IMR-90 (cell line): ENCODE results near the gene CD248. TPM values are rescaled to one million over a fixed set of nuclear protein-coding genes. Genes with fewer than 3 reads are reported as not detected.

Experiments
- ATAC-seq: fragments of 200-7000 bp; cut with Tn5 transposase; 2 replicates; pipeline ENCODE4 v1.9.1; 2020; ENCODE audit warnings: low read depth, mild to moderate bottlenecking, moderate library complexity
- BruUV-seq: library from RNA; stranded (reverse); fragments of 400-500 nt; replicated peaks from 2 replicates; lab custom pipeline; 2021; lab: Mats Ljungman, UMichigan
- CTCF ChIA-PET: fragments of 300-600 bp; formaldehyde crosslinking; extraction: SDS; loops from one replicate; lab custom pipeline; 2021; ENCODE audit warnings: antibody characterized with exemption; lab: Yijun Ruan, JAX
- POLR2A ChIA-PET: fragments of 300-600 bp; sonication (Branson Sonifier 250); formaldehyde crosslinking; loops from one replicate; lab custom pipeline; 2022; ENCODE audit warnings: antibody characterized with exemption; ENCODE audit not compliant: unreplicated experiment; lab: Charles Lee
- DNase-seq: peaks from one replicate; pipeline ENCODE4 v3.0.0; 2013
- H2AFZ ChIP-seq: replicated peaks from 2 replicates; pipeline ENCODE3; 2013; ENCODE audit warnings: low read length, mild to moderate bottlenecking; ENCODE audit not compliant: poor library complexity
- H2AK5ac ChIP-seq: 2 replicates; pipeline ENCODE4 v1.6.1; 2013; ENCODE audit warnings: low read depth, low read length, inconsistent platforms
- H2AK9ac ChIP-seq: replicated peaks from 2 replicates; pipeline ENCODE3; 2013; ENCODE audit warnings: mild to moderate bottlenecking, low read depth, low read length, moderate library complexity; ENCODE audit not compliant: poor library complexity
- H2BK120ac ChIP-seq: 2 replicates; pipeline ENCODE4 v1.6.1; 2013; ENCODE audit warnings: low read depth, low read length, inconsistent platforms
- H2BK15ac ChIP-seq: 3 replicates; pipeline ENCODE4 v1.6.1; 2013; ENCODE audit warnings: low read depth, low read length, inconsistent platforms
- H2BK20ac ChIP-seq: 2 replicates; pipeline ENCODE4 v1.6.1; 2013; ENCODE audit warnings: low read depth, mild to moderate bottlenecking, inconsistent platforms, low read length, moderate library complexity
- H2BK5ac ChIP-seq: 2 replicates; pipeline ENCODE4 v1.6.1; 2013; ENCODE audit warnings: mild to moderate bottlenecking, low read depth, low read length, inconsistent platforms; ENCODE audit not compliant: poor library complexity, severe bottlenecking
- H3K14ac ChIP-seq: replicated peaks from 2 replicates; pipeline ENCODE4 v1.6.1; 2013; ENCODE audit warnings: low read depth, low read length, inconsistent platforms
- H3K18ac ChIP-seq: 2 replicates; pipeline ENCODE4 v1.6.1; 2013; ENCODE audit warnings: low read depth, low read length, control low read depth
- H3K23ac ChIP-seq: 2 replicates; pipeline ENCODE4 v1.6.1; 2013; ENCODE audit warnings: low read depth, low read length, inconsistent platforms
- H3K27ac ChIP-seq: 2 replicates; pipeline ENCODE4 v1.5.1; 2013; ENCODE audit warnings: mild to moderate bottlenecking, control low read depth, low read length; ENCODE audit not compliant: insufficient read depth
- H3K27me3 ChIP-seq: 2 replicates; pipeline ENCODE4 v1.6.1; 2013; ENCODE audit warnings: low read length; ENCODE audit not compliant: control insufficient read depth, insufficient read depth
- H3K36me3 ChIP-seq: 2 replicates; pipeline ENCODE4 v1.6.1; 2013; ENCODE audit warnings: low read length, mixed read lengths; ENCODE audit not compliant: control insufficient read depth, insufficient read depth
- H3K4ac ChIP-seq: 2 replicates; pipeline ENCODE4 v1.6.1; 2013; ENCODE audit warnings: low read depth, low read length, inconsistent platforms
- H3K4me1 ChIP-seq: 2 replicates; pipeline ENCODE4 v1.6.1; 2013; ENCODE audit warnings: low read length, mixed read lengths; ENCODE audit not compliant: control insufficient read depth, insufficient read depth
- H3K4me2 ChIP-seq: 2 replicates; pipeline ENCODE4 v1.6.1; 2013; ENCODE audit warnings: low read depth, mild to moderate bottlenecking, control low read depth, low read length, moderate library complexity
- H3K4me3 ChIP-seq: 2 replicates; pipeline ENCODE4 v1.5.1; 2013; ENCODE audit warnings: low read depth, mild to moderate bottlenecking, control low read depth, low read length, moderate library complexity; ENCODE audit not compliant: insufficient read depth
- H3K56ac ChIP-seq: 2 replicates; pipeline ENCODE4 v1.6.1; 2013; ENCODE audit warnings: low read length, inconsistent platforms; ENCODE audit not compliant: insufficient read depth; ENCODE audit errors: extremely low read depth
- H3K79me1 ChIP-seq, 2 experiments: 2 replicates each; pipeline ENCODE4 v1.6.1; 2013; ENCODE audit warnings: low read length in 2 of 2, inconsistent platforms in 1 of 2, low read depth in 1 of 2
- H3K9ac ChIP-seq: 2 replicates; pipeline ENCODE4 v1.6.1; 2013; ENCODE audit warnings: low read depth, low read length, control low read depth
- H3K9me1 ChIP-seq: 2 replicates; pipeline ENCODE4 v1.6.1; 2013; ENCODE audit warnings: low read length, inconsistent platforms; ENCODE audit not compliant: insufficient read depth
- H3K9me3 ChIP-seq: 2 replicates; pipeline ENCODE4 v1.6.1; 2013; ENCODE audit warnings: low read length; ENCODE audit not compliant: control insufficient read depth, insufficient read depth
- H4K20me1 ChIP-seq: 2 replicates; pipeline ENCODE4 v1.6.1; 2013; ENCODE audit warnings: low read length, inconsistent platforms; ENCODE audit not compliant: insufficient read depth
- H4K5ac ChIP-seq: 2 replicates; pipeline ENCODE4 v1.6.1; 2013; ENCODE audit warnings: mild to moderate bottlenecking, low read depth, low read length, control low read depth
- H4K8ac ChIP-seq, 2 experiments: 2 replicates each; pipeline ENCODE4 v1.6.1; 2013; ENCODE audit warnings: low read depth in 2 of 2, low read length in 2 of 2, control low read depth in 1 of 2, inconsistent platforms in 1 of 2
- H4K91ac ChIP-seq: 2 replicates; pipeline ENCODE4 v1.6.1; 2013; ENCODE audit warnings: low read depth, low read length, inconsistent platforms; ENCODE audit not compliant: insufficient read depth
- NFE2L2 ChIP-seq: fragments of 150-350 bp; IDR thresholded peaks from 2 replicates; pipeline ENCODE4 v1.6.1; 2016; ENCODE audit warnings: low read depth, mild to moderate bottlenecking, low read length
- RAD21 ChIP-seq: IDR thresholded peaks from 2 replicates; pipeline ENCODE4 v1.6.1; 2012; ENCODE audit warnings: low read length, improper control_type of control experiment
- RCOR1 ChIP-seq: IDR thresholded peaks from 2 replicates; pipeline ENCODE4 v1.6.1; 2012; ENCODE audit warnings: mild to moderate bottlenecking, low read length, improper control_type of control experiment; ENCODE audit not compliant: insufficient replicate concordance
- WGBS, 2 experiments: methylation state at CpG; one replicate each; pipeline versions ENCODE4 v1.1.5 to v1.1.7; 2013; ENCODE audit warnings: missing lambda C conversion rate in 2 of 2; ENCODE audit not compliant: insufficient read length in 1 of 2; ENCODE audit errors: extremely low coverage in 2 of 2; 5-methylcytosine and 5-hydroxymethylcytosine counted together
- dilution Hi-C: fragments of 300-500 bp; cut with HindIII; formaldehyde crosslinking; loops from one replicate; pipeline ENCODE4 v1.14.3; 2018; ENCODE audit warnings: low sequenced_read_pairs; ENCODE audit not compliant: unreplicated experiment
- in situ Hi-C: fragments of 300-500 bp; cut with MboI; formaldehyde crosslinking; loops from 3 replicates; pipeline ENCODE4 v1.14.3; 2019; ENCODE audit warnings: low sequenced_read_pairs, inconsistent platforms, mixed read lengths
- intact Hi-C: fragments of 100-400 bp; cut with micrococcal nuclease; formaldehyde crosslinking; loops from 2 replicates; pipeline ENCODE4 v1.10.0; 2022
- polyA plus RNA-seq, 3 experiments: library from polyadenylated mRNA; depleted of rRNA; stranded (reverse); fragments of >200 nt; gene quantifications; 2 replicates each; pipeline ENCODE4 v1.2.3, GENCODE V29; 2012; ENCODE audit warnings: low replicate concordance in 1 of 3
- total RNA-seq: library from RNA; depleted of rRNA; stranded (reverse); fragments of >200 nt; gene quantifications from 2 replicates; pipeline ENCODE4 v1.2.3, GENCODE V29; 2012

CD248 gene
- total and polyA plus RNA-seq, 2 of the 4 experiments (the other 2 are of a cell fraction): 19.5 to 223 TPM

GRCh38 chr11:66360406-66361073 lies 43.7 kb upstream of the CD248 start:
- H3K4me3 ChIP-seq: no peak overlapping the region
- H4K91ac ChIP-seq: no peak overlapping the region
- H3K14ac ChIP-seq: no peak overlapping the region
- no peaks in the 10 kb centered on the region for H3K36me3 ChIP-seq
- no TSS peak for BruUV-seq
- H3K23ac ChIP-seq: no peak overlapping the region
- DNase-seq (no peak), ATAC-seq (no peak)
- H3K9me1 ChIP-seq: no peaks in the 10 kb centered on the region
- H4K20me1 ChIP-seq: no peaks in the 10 kb centered on the region
- H2BK15ac ChIP-seq: no peak overlapping the region
- no peaks in the 10 kb centered on the region for H3K4me1 ChIP-seq
- dilution Hi-C loops (no loop called here), in situ Hi-C loops (no loop called here), intact Hi-C loops (no loop called here)
- no peaks in the 10 kb centered on the region for H3K9me3 ChIP-seq
- ChIA-PET POLR2A (no interaction called here), CTCF (no interaction called here)
- no peak overlapping the region for H2AK5ac ChIP-seq
- 97% methylated on average over 7 of the region's 15 CpGs; no CpG with 5 or more reads in 1 of the 2 experiments for WGBS, 2 experiments
- no peak overlapping the region for H2BK20ac ChIP-seq
- no peak overlapping the region for H2AK9ac ChIP-seq
- H2BK120ac ChIP-seq: no peak overlapping the region
- H3K4ac ChIP-seq: no peak overlapping the region
- H4K8ac ChIP-seq: no peak overlapping the region
- H4K5ac ChIP-seq: no peak overlapping the region
- no peak overlapping the region for H2AFZ ChIP-seq
- H3K27ac ChIP-seq: no peak overlapping the region
- no peak overlapping the region for H3K4me2 ChIP-seq
- peaks cover under 1% of the 10 kb centered on the region; the same call in 1 of the 2 replicates for H3K27me3 ChIP-seq
- H3K18ac ChIP-seq: no peak overlapping the region
- TF ChIP-seq RAD21 (no peak), RCOR1 (no peak), NFE2L2 (no peak)
- no peaks in the 10 kb centered on the region for H3K79me1 ChIP-seq
- no peak overlapping the region for H2BK5ac ChIP-seq
- no peak overlapping the region for H3K56ac ChIP-seq
- no peak overlapping the region for H3K9ac ChIP-seq
